Endothelial cell of hepatic sinusoid (primary cell): ENCODE data around the gene CDK15.
"Not testable (repeated sequence)": the region's sequence is repeated elsewhere in the genome, so short reads cannot be mapped to it uniquely, and the experiment has no call there.

Experiments used
- in situ Hi-C: cut with HindIII; loops from 2 replicates; pipeline ENCODE4 v1.10.0; 2017; ENCODE audit warnings: low sequenced_read_pairs

CDK15 gene

DNA sequence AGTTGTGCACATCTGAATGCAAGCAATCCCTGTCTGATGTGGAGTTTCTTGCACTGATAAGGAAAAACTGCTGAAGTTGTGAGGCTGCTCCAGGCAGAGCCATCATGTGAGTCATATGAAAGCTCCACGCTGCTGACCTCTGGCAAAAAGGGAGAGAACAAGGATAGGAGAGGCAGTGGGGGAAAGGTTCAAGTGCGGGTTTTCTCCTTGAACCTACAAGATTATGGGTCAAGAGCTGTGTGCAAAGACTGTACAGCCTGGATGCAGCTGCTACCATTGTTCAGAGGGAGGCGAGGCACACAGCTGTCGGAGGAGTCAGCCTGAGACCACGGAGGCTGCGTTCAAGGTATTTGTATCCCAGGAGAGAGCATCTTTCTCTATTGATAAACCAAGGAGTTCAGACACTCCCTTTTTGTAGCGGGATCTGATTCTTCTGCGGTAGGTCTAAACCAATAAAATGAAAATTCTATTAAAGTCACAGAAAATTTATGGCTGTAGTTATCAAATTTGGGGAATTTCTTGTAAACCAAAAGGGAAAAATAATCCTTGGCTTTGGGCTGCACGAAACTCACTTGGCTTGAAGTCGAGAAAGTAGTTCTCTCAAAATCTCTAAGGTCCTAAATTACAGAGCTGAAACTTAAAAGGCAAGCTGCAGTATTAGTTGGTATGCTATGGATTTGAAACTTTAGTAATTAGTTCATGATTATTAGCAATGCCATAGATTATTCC, at the start of gene CDK15:
Gene CDK15 (plus strand): TSS at position 96 of the 729 bp plus-strand sequence. CDS start 128 bp downstream, at position 224.
- in situ Hi-C loops, result no loop called here

DNA sequence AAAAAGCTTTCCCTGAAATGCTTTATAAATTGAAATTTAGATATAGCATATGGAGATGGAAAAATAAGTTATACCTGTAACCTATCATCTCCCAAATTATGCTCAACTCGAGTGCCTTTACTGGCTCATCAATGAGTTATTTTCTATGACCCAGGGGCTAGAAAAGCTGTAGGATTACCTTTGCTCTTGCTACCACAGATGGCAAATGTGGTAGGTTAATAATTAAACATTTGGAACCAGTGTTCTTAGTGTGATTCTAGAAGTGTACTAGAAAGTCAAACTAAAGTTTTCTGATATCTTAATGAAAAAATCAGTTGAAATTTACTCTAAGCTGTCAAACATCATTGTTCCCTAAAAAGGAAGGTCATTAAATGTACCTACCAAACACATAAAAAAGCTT, 48.1 kb upstream of the CDK15 start:
- in situ Hi-C loops, result no loop called here

DNA sequence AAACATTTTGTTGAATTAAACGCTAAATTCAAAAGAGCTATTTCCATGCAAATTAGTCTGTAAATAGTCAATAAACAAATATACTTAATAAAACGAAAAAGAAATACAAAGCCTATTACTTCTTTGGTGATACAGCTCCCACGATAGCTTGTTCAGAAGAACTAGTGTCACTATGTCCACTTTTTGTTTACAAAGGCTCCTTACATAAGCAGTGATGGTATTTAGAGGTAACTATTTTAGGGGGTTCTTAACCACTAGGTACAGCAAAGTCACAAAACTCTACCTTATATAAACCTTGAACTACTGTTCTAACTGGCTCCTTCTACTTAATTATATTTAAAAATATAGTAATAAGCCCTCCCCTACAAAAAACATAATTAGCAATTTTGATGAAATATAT, 47.5 kb upstream of the CDK15 start:
- in situ Hi-C loops, result no loop called here

DNA sequence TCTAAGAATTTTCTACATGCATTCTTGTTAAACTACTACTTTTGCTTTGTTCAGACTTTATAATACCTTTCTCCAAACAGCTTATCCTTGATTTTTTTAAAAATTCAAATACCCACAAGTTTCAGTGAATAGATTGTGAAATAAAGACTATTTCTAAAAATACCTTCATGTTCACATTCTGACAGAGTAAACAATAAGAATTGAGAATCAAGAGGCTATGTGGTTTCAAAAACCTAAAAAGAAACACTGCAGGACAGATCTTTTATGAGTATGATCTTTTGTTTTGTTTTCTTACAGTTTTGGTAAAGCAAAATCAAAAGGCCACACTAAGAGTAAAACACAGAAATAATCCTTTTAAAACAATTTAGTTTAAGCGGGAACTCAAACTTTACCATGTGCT, 46.8 kb upstream of the CDK15 start:
- in situ Hi-C loops, result no loop called here

DNA sequence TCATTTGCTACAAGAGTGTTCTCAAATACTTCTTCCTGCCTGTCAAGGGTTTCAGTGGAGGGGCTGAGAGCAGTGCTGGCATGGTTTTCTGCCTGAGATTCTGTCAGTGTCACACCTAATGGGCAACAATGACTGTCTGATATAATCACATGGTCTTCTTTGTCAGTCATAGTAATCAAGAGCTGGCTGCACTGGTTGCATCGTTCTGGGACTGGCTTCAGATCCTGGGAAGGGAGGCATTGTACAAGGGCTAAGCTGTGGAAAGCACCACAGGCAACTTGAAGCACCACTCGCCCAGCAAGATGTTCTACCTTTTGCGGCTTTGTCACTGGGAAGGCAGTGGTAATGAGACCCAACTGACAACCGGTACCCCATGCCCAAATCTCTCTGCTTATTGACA, 45.2 kb upstream of the CDK15 start:
- in situ Hi-C loops, result no loop called here

DNA sequence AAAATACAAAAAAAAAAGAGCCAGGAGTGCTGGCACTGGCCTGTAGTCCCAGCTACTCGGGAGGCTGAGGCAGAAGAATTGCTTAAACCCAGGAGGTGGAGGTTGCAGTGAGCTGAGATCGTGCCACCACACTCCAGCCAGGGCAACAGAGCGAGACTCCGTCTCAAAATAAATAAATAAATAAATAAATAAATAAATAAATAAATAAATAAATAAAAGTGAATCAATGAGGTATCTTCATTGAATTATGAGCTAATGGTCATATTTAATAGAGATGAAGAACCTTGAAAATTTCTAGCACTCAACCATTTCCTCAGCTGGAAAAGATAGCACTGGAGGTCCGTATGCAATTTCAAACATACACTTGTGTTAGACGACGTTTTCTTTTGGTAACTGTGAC, 41.9 kb upstream of the CDK15 start:
- in situ Hi-C loops, result not testable (repeated sequence)

DNA sequence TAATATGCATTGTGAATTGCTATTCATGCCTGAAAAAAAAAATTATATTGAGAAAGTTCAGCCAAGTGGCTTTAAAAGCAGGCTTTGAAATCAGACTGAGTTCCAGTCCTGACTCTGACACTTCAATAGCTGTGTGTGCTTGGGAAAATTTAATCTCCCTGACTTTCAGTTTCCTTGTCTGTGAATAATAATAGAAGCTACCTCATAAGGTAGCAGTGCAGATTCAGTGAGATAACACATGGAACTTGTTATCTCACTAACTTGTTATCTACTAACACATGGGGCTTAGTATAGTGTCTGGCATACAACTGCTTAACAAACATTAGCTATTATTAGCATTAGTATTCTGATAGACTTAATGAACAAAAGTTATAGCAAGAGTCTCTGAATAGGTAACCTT, 40.5 kb upstream of the CDK15 start:
- in situ Hi-C loops, result no loop called here

DNA sequence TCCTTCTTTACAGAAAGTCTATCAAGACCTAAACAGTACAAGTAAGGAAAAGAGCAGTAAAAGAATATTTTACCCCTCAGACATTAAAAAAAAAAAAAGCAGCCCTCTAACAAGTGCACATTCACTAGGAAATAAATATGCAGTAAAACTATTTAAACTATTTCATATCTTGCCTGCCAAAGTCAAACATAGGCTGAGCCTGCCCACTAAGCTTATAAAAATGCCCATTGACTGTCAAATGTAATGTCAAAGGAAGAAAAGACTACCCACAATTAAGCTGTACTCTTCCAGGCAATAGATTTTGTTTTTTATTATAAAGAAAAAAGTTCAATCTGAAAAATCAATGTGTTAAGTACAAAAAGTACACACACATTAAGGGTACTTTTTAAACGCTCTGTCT, 37.4 kb upstream of the CDK15 start:
- in situ Hi-C loops, result no loop called here

DNA sequence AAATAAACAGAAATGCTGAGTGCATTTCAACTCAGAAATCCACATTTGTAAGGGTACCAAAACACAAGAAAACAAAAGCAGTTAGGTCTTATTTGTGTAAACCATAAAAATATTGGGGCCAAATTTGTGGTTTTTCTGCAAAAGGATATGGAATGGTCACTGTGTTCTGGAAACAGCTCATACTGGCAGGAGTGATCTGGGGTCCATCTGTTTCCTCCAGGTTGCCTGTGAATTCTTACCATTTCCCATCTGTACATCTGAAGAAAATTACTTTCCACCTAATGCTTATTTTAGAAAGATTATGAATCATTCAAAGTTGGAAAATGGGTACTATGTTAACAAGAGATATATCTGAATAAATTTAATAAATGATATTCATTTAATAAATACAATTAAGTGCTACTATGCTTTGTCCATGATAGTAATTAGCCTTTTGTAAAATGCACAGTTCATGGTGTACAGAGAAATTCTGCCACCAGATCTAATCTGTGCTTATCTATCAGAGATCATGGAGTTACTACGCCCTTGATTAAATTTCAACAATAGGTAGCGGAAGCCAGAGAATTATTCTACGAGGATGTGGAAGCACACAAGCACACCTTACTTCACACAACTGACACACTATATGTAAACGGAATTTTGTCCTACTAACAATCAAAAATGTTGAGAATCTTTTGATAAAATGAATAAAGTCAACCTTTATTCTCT, 36.5 kb upstream of the CDK15 start:
- in situ Hi-C loops, result no loop called here

DNA sequence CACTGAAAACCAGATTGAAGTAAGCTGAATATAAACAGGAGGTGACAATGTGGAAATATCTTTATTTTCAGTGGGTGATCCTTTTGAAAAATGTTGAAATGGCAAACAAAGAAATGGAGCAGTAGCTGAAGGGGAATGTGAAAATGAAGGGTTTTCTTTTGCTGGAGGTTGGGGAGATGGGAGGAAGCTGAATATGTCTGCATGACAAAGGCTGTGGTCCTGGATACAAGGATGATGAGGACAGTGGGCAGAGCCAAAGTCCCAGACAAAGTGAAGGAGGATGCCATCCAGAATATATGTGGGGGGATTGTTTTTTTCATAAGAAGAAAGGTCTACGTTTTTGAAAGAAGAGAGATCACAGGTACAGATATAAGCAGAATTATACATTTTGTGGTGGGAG, 32.3 kb upstream of the CDK15 start:
- in situ Hi-C loops, result no loop called here

DNA sequence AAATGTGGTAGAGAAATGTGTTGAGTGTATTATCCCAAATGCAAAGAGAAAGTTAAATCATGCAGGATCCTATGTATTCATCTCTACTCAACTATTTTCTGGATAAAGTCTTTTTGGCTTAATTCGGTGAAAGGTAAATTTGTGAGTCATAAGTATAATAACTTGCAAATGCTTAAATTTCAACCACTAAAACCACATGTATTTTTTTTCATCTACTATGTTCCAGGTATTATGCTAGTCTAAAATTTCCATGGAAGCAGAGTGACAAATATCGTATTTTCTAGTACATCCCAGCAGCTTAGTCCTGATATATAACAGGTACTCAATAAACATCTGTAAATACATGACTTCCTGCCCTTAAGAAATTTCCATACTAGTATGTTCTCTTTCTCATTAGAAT, 31.8 kb upstream of the CDK15 start:
- in situ Hi-C loops, result no loop called here

DNA sequence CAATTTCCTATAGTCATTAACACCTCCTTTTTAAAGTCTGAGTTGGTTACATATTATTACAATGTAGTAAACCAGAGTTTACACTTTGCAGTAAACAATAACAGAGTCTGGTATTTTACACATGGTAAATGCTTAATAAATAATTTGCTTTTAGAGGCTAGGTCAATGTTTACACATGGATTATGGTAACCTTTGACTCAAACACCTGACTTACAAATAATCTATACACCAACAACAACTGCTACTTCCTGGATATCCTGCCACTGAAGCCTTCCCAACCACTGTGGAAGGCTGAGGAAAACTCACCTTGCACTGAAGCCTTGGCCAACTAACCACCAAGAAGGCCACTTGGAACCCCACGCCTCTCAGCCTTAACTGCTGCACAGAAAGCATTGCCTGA, 31.0 kb upstream of the CDK15 start:
- in situ Hi-C loops, result no loop called here

DNA sequence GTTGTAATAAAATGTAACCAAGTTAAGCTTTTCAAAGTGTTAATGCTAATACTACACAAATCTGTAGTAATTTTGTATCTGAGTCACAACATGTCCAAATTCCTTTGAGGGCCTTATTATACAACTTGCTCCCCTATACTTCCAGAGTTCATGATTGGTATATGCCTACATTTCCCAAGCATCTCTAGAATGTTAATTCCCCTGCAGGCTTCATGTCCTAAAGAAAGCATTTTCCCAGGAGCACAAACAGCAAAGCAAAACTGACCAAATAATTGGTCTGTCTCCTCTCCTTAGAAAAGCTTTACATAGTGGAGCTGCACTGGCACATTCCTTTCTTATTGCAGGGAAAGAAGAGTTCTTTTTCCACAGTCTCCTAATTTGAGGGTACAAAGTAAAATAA, 29.3 kb upstream of the CDK15 start:
- in situ Hi-C loops, result no loop called here

DNA sequence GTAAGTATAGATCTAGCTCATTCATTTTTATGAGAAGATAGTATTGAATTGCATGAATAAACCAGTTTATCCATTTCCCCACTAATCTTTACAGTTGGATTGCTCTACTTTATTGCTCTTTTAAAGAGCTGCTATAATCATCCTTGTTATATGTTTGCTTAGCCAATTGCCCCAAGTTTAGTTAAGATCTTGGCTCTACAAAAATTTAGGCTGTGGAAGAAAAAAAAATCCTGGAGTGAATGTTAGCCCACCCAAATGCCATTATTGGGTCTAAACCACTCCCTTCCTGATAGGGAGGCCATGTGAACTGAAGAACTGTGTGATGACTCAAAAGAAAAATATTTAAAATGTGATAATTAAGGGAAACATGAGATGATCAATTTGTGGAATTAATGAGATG, 28.5 kb upstream of the CDK15 start:
- in situ Hi-C loops, result no loop called here

DNA sequence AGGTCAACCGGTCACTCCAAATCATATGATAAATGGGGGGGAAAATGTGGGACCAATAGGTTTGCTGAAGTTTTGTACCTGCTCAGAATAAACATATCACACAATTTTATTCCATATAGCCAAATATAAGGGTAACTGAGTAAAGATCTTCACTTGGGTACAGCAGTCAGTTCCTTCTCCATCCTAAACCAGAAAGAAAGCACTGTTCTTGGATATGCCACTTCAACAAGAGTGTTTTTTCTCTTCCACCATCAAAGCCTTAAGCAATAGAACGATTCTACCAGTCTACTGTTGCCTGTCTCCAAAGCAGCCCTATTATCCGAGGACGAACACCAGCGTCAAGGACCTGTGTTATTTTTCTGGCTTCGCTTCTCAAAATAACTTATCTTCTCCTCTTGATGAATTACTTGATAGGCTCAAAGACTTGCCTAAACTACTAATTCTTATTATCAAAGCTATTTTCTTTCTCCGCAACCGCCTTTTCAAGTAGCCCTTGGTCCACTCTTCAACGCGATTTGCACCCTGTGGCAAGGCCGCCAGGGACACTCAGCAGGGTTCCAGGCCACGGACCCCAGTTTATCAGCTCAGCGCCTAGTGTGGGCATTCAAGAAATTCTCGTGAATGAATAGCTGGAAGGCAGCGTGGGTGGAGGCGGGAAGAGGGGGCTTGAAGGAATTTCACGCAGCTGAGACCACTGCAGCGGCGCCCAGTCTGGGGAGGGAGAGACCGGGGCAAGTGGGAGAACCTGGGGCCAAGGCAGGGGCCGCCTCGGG, 26.2 kb upstream of the CDK15 start:
- in situ Hi-C loops, result no loop called here

DNA sequence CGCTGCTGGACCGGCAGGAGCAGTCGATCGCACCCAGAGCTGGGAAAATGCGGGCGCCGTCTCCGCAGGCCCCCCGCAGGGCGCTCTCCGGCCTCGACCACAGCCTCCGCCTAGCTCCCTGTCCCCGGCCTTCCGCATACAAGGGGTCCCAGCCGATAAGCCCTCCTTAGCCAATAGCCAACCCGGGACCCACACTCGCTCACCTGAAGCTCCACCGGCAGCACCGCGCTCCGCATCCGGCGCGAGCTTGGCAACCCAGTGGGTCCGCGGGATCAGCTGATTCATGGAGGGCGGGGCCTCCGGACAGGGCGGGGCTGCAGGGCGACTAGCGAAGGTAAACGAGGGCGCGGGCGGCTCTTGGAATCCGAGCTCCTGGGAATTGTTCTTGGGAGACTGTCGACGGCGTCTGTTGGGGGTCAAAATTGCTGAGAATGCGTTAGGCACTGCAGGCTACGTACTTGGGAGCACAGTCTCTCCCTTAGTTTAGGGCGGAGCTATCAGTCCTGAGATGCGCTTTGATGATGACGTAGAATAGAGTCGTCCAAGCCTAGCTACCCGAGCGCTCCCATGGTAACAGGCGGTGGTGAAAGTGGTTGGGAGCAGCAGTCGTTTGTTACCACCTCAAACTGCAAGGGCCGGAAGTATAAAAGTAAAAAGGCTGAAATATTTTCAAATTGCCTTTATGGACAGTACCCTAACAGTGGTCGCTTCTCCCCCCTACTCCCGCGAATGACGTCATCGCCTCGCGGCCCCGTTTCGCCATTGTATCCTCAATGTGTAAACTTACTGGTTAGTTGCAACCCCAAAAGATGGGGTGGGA, 25.5 kb upstream of the CDK15 start, which contains the start of gene ALS2:
Gene ALS2 (minus strand): TSS at position 260 of the 820 bp plus-strand sequence. CDS start 12,048 bp downstream, outside the sequence.
- in situ Hi-C loops, result no loop called here

DNA sequence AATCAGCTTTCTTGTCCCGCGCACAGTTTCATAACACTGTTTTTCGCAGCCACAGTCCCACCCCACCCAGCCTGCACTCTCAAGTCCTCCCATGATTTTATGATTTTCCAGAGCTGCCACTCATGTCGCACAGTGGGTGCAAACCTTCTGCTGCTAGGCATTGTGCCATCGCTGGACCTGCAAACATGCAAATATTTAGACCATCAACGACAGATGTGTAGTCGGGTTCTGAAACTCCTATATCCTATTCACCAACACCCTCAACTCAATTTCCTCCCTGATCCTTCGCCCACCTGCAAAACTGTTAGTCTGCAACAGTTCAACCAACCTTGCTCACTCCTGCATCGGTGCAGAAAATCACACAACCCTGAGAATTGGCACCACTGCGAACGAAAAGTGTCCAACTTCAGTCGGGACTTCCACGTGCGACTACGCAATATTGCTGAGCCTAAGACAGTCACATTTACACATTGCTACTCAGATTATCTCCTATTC, 24.7 kb upstream of the CDK15 start:
- in situ Hi-C loops, result no loop called here

DNA sequence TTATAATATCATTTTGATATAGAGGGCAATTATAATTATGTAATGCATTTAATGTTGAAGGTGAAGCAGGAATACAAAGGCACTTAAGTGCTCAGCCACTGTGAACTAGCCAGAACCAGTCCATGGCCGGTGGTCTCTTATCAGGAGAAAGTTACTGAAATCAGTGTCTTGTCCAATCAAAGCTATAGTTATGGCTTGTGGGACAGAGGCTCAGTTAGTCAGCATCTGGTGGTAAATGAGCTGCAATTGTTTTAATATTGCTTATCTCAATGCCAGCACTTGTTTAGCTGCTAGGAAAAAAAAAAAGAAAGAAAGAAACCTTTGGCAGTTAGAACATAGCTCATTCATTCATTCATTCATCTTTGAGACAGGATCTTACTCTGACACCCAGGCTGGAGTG, 21.8 kb upstream of the CDK15 start:
- in situ Hi-C loops, result no loop called here

DNA sequence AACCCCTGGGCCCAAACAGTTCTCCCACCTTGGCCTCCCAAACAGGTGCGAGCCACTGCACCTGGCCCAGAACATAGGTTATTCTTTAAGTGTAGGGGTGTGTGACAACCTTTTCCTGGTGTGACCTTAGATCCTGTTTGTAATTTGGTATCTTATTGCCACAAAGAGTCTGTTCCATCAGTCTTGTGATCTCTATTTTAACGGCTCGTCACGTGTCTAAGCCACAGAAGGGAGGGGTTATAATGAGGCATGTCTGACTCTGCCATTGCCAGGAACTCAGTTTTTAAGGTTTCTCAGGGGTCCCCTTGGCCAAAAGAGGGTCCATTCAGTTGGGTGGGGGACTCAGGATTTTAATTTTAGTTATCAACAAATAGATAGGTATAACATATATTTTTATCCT, 21.2 kb upstream of the CDK15 start:
- in situ Hi-C loops, result no loop called here

DNA sequence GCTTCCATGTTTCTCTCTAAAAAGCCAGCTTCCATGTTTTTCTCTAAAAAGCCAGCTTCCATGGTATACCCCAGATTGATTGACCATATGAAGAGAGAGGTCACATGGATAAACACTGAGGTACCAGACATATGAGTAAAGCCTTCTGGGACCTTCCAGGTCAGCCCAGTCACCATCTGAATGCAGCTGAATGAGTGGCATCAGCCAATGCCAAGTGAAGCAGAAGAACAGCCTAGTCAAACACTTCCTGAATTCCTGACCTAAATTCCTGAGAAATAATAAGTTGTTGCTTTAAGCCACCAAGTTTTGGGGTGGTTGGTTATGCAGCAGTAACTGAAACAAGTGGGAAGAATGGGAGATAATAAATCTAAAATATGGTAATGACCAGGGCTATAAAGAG, 19.9 kb upstream of the CDK15 start:
- in situ Hi-C loops, result no loop called here

DNA sequence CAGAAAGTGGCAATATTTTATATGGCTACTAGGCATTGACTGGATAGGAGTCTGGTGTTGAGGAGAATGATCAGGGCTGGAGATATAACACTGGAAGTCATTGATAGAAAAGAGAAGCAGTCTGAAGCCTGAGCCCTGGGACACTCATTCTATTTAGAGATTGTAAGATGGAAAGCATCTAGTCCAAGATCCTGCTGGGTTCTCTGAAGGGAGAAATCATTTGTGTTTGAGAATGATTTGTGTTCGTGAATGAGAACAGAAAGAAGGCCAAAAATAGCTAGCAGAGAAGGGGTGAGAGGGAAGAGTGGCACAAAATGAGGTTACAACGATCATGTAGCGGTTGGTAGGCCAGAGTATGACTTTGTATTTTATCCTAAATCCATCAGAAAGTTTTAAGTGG, 18.0 kb upstream of the CDK15 start:
- in situ Hi-C loops, result no loop called here
